Measurements from ENCODE around the gene DHCR7. TPM values are rescaled to one million over a fixed set of nuclear protein-coding genes. Genes with fewer than 3 reads are reported as not detected.

DHCR7 gene
- total and polyA plus RNA-seq, 2 experiments from 2014 or later = 140 to 303 TPM

GRCh38 chr11:71397961-71398360 lies 50.2 kb downstream of the DHCR7 start:
- TF ChIP-seq CTCF (IDR thresholded peaks at IDR 0.05; ENCODE audit: poor library complexity) (no peak), EZH2phosphoT487 (IDR thresholded peaks at IDR 0.05; ENCODE audit: low read depth, severe bottlenecking, unreplicated experiment) (no peak), EZH2 (IDR thresholded peaks at IDR 0.05; ENCODE audit: borderline replicate concordance) (no peak)
- H3K9me2 ChIP-seq (replicated peaks; ENCODE audit: insufficient read depth) = no peaks in the 10 kb centered on the region
- H3K27me3 ChIP-seq = peaks cover under 1% of the 10 kb centered on the region
- DNase-seq (ENCODE audit: low spot score) = no peak
- no peak overlapping the region for H3K27ac ChIP-seq
- H3K4me3 ChIP-seq = no peak overlapping the region
- no peaks in the 10 kb centered on the region for H3K4me1 ChIP-seq (ENCODE audit: insufficient read depth)
- H3K9me3 ChIP-seq (ENCODE audit: low read depth) = no peaks in the 10 kb centered on the region
- no peaks in the 10 kb centered on the region for H3K79me2 ChIP-seq
- no peak overlapping the region for H2AFZ ChIP-seq
- H3K4me2 ChIP-seq = no peak overlapping the region
- WGBS (ENCODE audit: low lambda C conversion rate, missing lambda C conversion rate) = 96% methylated on average over 17 of the region's 17 CpGs
- H3K36me3 ChIP-seq (replicated peaks; ENCODE audit: insufficient read depth, low read depth) = no peaks in the 10 kb centered on the region
- no peaks in the 10 kb centered on the region for H4K20me1 ChIP-seq (ENCODE audit: insufficient read depth, poor library complexity, severe bottlenecking)

- no peaks in the 10 kb centered on the region for H4K20me1 ChIP-seq (ENCODE audit: insufficient read depth, poor library complexity, severe bottlenecking)
- no peaks in the 10 kb centered on the region for H3K9me2 ChIP-seq (replicated peaks; ENCODE audit: insufficient read depth)
- DNase-seq (ENCODE audit: low spot score) = no peak
- H3K79me2 ChIP-seq = no peaks in the 10 kb centered on the region
- H3K4me1 ChIP-seq (ENCODE audit: insufficient read depth) = no peaks in the 10 kb centered on the region
- H3K27ac ChIP-seq = no peak overlapping the region
- no peak overlapping the region for H2AFZ ChIP-seq
- peaks cover 6% of the 10 kb centered on the region for H3K27me3 ChIP-seq
- no peak overlapping the region for H3K4me3 ChIP-seq
- 96% methylated on average over 10 of the region's 10 CpGs for WGBS (ENCODE audit: low lambda C conversion rate, missing lambda C conversion rate)
- no peak overlapping the region for H3K4me2 ChIP-seq
- TF ChIP-seq EZH2 (IDR thresholded peaks at IDR 0.05; ENCODE audit: borderline replicate concordance) = no peak
- TF ChIP-seq CTCF (IDR thresholded peaks at IDR 0.05; ENCODE audit: poor library complexity) = no peak
- no peak for TF ChIP-seq EZH2phosphoT487 (IDR thresholded peaks at IDR 0.05; ENCODE audit: low read depth, severe bottlenecking, unreplicated experiment)
- H3K9me3 ChIP-seq (ENCODE audit: low read depth) = no peaks in the 10 kb centered on the region
- H3K36me3 ChIP-seq (replicated peaks; ENCODE audit: insufficient read depth, low read depth) = no peaks in the 10 kb centered on the region
Measured at GRCh38 chr11:71397331-71397860, 50.8 kb downstream of the DHCR7 start.

- Histone ChIP-seq H3K27me3 (peaks cover 12% of the 10 kb centered on the region), H3K27ac (no peak overlapping the region), H3K9me3 (ENCODE audit: low read depth) (no peaks in the 10 kb centered on the region), H4K20me1 (ENCODE audit: insufficient read depth, poor library complexity, severe bottlenecking) (no peaks in the 10 kb centered on the region), H3K36me3 (replicated peaks; ENCODE audit: insufficient read depth, low read depth) (no peaks in the 10 kb centered on the region), H3K79me2 (no peaks in the 10 kb centered on the region), H3K4me2 (no peak overlapping the region), H3K9me2 (replicated peaks; ENCODE audit: insufficient read depth) (no peaks in the 10 kb centered on the region), H3K4me3 (no peak overlapping the region), H3K4me1 (ENCODE audit: insufficient read depth) (no peaks in the 10 kb centered on the region), H2AFZ (no peak overlapping the region)
- TF ChIP-seq CTCF (IDR thresholded peaks at IDR 0.05; ENCODE audit: poor library complexity) (no peak), EZH2 (IDR thresholded peaks at IDR 0.05; ENCODE audit: borderline replicate concordance) (no peak), EZH2phosphoT487 (IDR thresholded peaks at IDR 0.05; ENCODE audit: low read depth, severe bottlenecking, unreplicated experiment) (no peak)
- no peak for DNase-seq (ENCODE audit: low spot score)
- WGBS (ENCODE audit: low lambda C conversion rate, missing lambda C conversion rate) = 92% methylated on average over 16 of the region's 16 CpGs
Measured at GRCh38 chr11:71396548-71397123, 51.6 kb downstream of the DHCR7 start.

Data from hepatocyte (in vitro differentiated cells).